ENCODE measurements around the gene FLACC1.

Gene FLACC1

DNA sequence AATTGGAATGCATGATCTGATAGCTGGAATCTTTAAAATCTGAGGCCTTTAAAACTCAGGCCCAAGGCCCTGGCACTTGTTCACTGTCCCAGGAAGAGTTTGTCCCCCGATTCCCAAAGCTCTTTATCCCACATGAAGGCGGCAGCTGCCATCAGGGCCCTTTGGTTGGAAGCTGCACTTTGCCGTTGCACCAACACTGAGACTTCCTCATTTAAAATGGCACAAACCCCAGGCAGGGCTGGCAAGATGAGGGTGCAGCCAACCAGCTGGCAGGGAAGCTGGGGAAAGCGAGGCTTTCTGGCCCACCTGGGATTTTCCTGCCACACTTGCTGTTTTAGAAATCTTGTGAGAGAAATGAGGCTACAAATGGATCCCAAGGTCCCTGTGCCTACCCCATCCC, 6.3 kb downstream of the FLACC1 start:
- DNase-seq (ENCODE audit: low spot score), result no peak
- in situ Hi-C loops (cut with MboI; ENCODE audit: low sequenced_read_pairs, unreplicated experiment), result no loop called here
- no peak for TF ChIP-seq CTCF (IDR thresholded peaks at IDR 0.05; ENCODE audit: borderline replicate concordance, control extremely low read depth, extremely low read depth, insufficient read depth, missing control alignments)

- in situ Hi-C loops (cut with MboI; ENCODE audit: low sequenced_read_pairs, unreplicated experiment), result no loop called here
- no peak for TF ChIP-seq CTCF (IDR thresholded peaks at IDR 0.05; ENCODE audit: borderline replicate concordance, control extremely low read depth, extremely low read depth, insufficient read depth, missing control alignments)
- no peak for DNase-seq (ENCODE audit: low spot score)
These were observed 7.5 kb downstream of the FLACC1 start for GRCh38 chr2:201349601-201350000.

DNA sequence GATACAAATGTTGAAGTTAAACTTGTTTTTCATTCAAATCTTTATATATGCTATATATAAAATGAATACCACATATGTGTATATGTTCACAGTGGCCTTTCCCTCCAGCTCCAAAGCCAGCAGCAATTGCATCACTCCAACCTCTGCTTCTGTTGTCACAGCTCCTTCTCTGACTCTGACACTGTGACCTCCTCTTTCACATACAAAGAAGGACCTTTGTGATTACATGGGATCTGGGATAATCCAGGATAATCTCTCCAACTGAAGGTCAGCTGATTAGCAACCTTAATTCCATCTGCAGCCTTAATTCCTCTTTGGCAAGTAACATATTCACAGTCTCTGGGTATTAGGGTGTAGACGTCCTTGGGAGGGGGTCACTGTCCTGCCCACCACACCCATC, 8.4 kb downstream of the FLACC1 start:
- no peak for DNase-seq (ENCODE audit: low spot score)
- no peak for TF ChIP-seq CTCF (IDR thresholded peaks at IDR 0.05; ENCODE audit: borderline replicate concordance, control extremely low read depth, extremely low read depth, insufficient read depth, missing control alignments)
- in situ Hi-C loops (cut with MboI; ENCODE audit: low sequenced_read_pairs, unreplicated experiment), result no loop called here

GRCh38 chr2:201347138-201347537, 10.0 kb downstream of the FLACC1 start:
- TF ChIP-seq CTCF (IDR thresholded peaks at IDR 0.05; ENCODE audit: borderline replicate concordance, control extremely low read depth, extremely low read depth, insufficient read depth, missing control alignments), result no peak
- in situ Hi-C loops (cut with MboI; ENCODE audit: low sequenced_read_pairs, unreplicated experiment), result no loop called here

DNA sequence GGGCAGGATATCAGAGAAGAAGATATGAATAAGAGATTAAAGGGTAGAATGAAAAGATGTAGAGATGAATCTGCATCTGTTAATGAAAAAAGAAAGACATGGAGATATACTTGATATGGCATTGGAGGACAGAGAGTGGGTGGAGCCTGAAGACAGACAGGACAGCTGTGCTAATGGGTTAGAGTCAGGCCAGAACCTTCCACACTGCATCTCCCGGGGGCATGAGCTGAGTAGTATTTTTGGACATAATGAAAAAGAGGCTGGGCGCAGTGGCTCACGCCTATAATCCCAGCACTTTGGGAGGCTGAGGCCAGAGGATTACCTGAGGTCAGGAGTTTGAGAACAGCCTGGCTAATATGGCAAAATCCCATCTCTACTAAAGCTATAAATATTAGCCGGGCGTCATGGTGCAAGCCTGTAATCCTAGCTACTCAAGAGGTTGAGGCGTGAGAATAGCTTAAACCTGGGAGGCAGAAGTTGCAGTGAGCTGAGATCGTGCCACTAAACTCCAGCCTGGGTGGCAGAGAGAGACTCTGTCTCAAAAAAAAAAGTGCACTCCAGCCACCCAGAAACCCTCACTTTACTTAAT, 11.4 kb downstream of the FLACC1 start:
- no peak for DNase-seq (ENCODE audit: low spot score)
- in situ Hi-C loops (cut with MboI; ENCODE audit: low sequenced_read_pairs, unreplicated experiment), result no loop called here
- TF ChIP-seq CTCF (IDR thresholded peaks at IDR 0.05; ENCODE audit: borderline replicate concordance, control extremely low read depth, extremely low read depth, insufficient read depth, missing control alignments), result no peak

More at GRCh38 chr2:201347138-201347537, 10.0 kb downstream of the FLACC1 start:
- DNase-seq (ENCODE audit: low spot score), result no peak

- DNase-seq (ENCODE audit: low spot score), result no peak
- in situ Hi-C loops (cut with MboI; ENCODE audit: low sequenced_read_pairs, unreplicated experiment), result no loop called here
- TF ChIP-seq CTCF (IDR thresholded peaks at IDR 0.05; ENCODE audit: borderline replicate concordance, control extremely low read depth, extremely low read depth, insufficient read depth, missing control alignments), result no peak
These were observed 12.3 kb downstream of the FLACC1 start for GRCh38 chr2:201344663-201345366.
